ENCODE measurements around the gene RNF40. TPM values are rescaled to one million over a fixed set of nuclear protein-coding genes. Genes with fewer than 3 reads are reported as not detected.

RNF40 gene
- total RNA-seq = 100 to 1,000 TPM in 1 of 4 donors, 10 to 100 TPM in 3; 45.0 to 115 (median 73.0) TPM

DNA sequence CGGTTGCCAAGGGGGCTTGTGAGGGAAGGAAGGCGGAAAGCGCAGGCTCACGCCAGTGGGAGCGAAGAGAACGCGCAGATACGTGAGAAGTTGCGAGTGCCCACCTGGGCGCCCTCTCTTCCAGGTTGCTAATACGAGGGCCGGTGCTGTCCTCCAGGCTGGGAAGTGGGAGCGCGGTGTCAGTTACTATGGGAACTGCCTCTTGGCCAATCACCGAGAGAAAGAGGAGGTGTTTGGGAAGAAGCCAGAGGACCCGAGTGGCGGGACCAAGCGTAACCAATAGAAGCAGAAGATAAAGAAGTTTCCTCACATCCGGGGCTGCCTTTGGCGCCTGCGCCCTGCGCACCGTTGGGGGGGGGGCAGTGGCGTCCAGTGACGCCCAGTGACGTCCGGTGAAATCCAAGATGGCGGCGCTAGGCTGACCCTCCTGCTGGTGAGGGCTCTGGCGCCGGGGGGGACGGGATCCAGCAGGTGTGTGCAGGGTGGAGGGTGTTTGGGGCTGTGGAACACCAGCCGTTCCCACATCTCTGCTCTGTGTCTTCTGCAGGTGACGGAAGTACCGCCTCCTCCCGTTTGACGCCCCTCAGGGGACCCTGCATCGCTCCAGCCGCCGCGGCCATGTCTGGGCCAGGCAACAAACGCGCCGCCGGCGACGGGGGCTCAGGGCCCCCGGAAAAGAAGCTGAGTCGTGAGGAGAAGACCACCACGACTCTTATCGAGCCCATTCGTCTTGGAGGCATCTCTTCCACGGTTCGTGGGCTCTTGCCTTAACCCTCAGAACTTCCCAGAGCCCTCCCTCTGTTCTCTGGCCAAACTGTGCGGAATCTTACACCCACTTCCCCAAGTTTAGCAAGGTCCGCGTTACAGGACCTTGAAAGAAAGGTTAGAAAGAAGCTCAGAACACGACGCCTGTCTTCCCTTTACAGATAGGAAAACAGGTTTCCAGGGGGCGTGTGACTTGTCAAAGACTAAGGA lies at the start of gene RNF40, which contains the start of gene CFAP119:
RNF40 (plus strand) TSS at position 395 of the 975 bp plus-strand sequence; CDS start at position 619, 224 bp downstream.
CFAP119 (minus strand) TSS at position 135 of the 975 bp plus-strand sequence. CDS start 314 bp downstream, outside the sequence.
- peak; percentile 95 to 98 (median 95) for DNase-seq
- no peaks in the 10 kb centered on the region for H3K9me3 ChIP-seq
- TF ChIP-seq POLR2A (IDR thresholded peaks at IDR 0.05) (peak; percentile 55 to 75), CTCF (IDR thresholded peaks at IDR 0.05) (peak in 2 of 6 experiments; percentile 4 to 28)
- H3K4me3 ChIP-seq = peak within 1 kb of the TSS; percentile 77 to 90 (median 86)
- peak within 1 kb of the TSS; percentile 81 to 84 (median 83) for H3K27ac ChIP-seq
- H3K27me3 ChIP-seq = no peaks in the 10 kb centered on the region
- peaks cover 0 to 40% (median 0%) of the 10 kb centered on the region in 3 donors for H3K36me3 ChIP-seq
- H3K4me1 ChIP-seq = peaks cover 0 to 27% (median 18%) of the 10 kb centered on the region in 4 donors

- TF ChIP-seq CTCF (IDR thresholded peaks at IDR 0.05) (no peak), POLR2A (IDR thresholded peaks at IDR 0.05) (no peak)
- Histone ChIP-seq H3K4me1 (no peaks in the 10 kb centered on the region), H3K27ac (peak overlapping the region in 2 of 4 donors; percentile 25 to 34), H3K27me3 (no peaks in the 10 kb centered on the region), H3K4me3 (no peak overlapping the region), H3K9me3 (no peaks in the 10 kb centered on the region), H3K36me3 (peaks cover 0 to 100% (median 0%) of the 10 kb centered on the region in 3 donors)
- no peak for DNase-seq
Measured at GRCh38 chr16:30715750-30716445, 46.2 kb upstream of the RNF40 start.

- Histone ChIP-seq H3K27ac (no peak overlapping the region), H3K36me3 (peaks cover 0 to 100% (median 3%) of the 10 kb centered on the region in 3 donors), H3K4me3 (no peak overlapping the region), H3K9me3 (no peaks in the 10 kb centered on the region), H3K27me3 (no peaks in the 10 kb centered on the region), H3K4me1 (peaks cover 0 to 10% (median 0%) of the 10 kb centered on the region in 4 donors)
- TF ChIP-seq CTCF (IDR thresholded peaks at IDR 0.05) = no peak
- peak in 1 of 3 donors; percentile 15 for DNase-seq
Measured at GRCh38 chr16:30720086-30720485, 42.0 kb upstream of the RNF40 start.

- Histone ChIP-seq H3K36me3 (peaks cover 0 to 100% (median 3%) of the 10 kb centered on the region in 3 donors), H3K4me1 (peaks cover 0 to 16% (median 1%) of the 10 kb centered on the region in 4 donors), H3K27ac (peak overlapping the region in 1 of 4 donors; percentile 46), H3K9me3 (no peaks in the 10 kb centered on the region), H3K4me3 (no peak overlapping the region), H3K27me3 (no peaks in the 10 kb centered on the region)
- TF ChIP-seq CTCF (IDR thresholded peaks at IDR 0.05) (no peak), POLR2A (IDR thresholded peaks at IDR 0.05) (no peak)
- peak in 1 of 3 donors; percentile 24 for DNase-seq
Measured at GRCh38 chr16:30720694-30721093, 41.4 kb upstream of the RNF40 start.

GRCh38 chr16:30721167-30721566 lies 41.0 kb upstream of the RNF40 start:
- no peak overlapping the region for H3K4me3 ChIP-seq
- peak in 1 of 3 donors; percentile 42 for DNase-seq
- H3K27me3 ChIP-seq = no peaks in the 10 kb centered on the region
- TF ChIP-seq CTCF (IDR thresholded peaks at IDR 0.05) (no peak), POLR2A (IDR thresholded peaks at IDR 0.05) (no peak)
- no peaks in the 10 kb centered on the region for H3K9me3 ChIP-seq
- peak overlapping the region in 1 of 4 donors; percentile 46 for H3K27ac ChIP-seq
- peaks cover 0 to 17% (median 1%) of the 10 kb centered on the region in 4 donors for H3K4me1 ChIP-seq
- peaks cover 0 to 99% (median 3%) of the 10 kb centered on the region in 3 donors for H3K36me3 ChIP-seq

All from Peyer's patch (tissue), 4 donors.